CMK (cell line): ENCODE measurements around the gene ERN1.
"Not testable (repeated sequence)": the region's sequence is repeated elsewhere in the genome, so short reads cannot be mapped to it uniquely, and the experiment has no call there.

Experiments used
- DNase-seq: peaks from one replicate; pipeline ENCODE4 v3.0.0-alpha.2; 2010; ENCODE audit warnings: low read depth

Gene ERN1

DNA sequence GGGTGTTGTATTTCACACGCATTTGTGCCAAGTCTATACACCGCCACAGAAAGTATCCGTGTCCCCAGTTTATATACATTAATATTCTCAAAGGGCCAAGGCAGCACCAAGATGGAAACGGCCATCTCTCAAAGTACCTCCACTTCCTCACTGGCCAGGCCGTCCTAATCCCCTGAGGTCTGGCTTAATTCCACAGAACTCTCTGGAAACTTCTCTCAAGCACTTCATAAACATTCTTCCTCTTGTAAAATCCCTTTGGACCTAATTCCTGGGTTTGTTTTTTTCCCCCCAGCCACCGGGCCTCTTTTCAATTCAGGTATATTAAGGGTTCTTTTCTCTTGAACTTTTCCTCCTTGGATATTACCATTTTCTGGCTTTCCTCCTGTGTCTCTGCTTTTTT lies 5.1 kb upstream of the ERN1 start:
- DNase-seq: no peak

- no peak for DNase-seq
These were observed 4.4 kb upstream of the ERN1 start for GRCh38 chr17:64134216-64134970.

GRCh38 chr17:64133546-64134215 lies 3.7 kb upstream of the ERN1 start:
- no peak for DNase-seq

DNA sequence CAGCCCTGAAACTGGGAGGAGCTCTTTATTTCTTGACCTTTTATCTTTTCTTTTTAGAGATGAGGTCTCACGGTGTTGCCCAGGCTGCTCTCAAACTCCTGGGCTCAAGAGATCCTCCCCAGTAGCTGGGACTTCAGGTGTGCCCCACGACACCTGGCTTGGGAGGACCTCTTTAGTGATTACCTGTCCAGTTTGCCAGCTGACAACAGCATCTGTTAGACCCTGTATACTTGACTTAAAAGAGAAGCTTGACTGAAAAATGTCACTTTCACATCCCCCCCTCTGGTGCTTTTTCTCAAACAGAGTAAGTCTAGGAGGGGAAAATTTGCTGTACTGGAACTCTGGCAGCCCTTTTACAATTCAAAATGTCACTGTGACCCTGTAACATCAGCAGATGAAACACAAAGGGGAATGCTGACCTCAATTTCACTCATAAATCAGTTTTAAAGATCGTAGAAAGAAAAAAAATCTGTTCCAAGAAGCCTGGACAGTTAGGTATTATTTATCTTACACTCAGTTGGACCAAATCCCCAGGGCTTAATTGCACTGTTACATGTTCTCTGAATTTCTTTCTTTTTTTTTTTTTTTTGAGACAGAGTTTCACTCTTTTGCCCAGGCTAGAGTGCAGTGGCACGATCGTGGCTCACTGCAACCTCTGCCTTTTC lies 1.8 kb upstream of the ERN1 start:
- DNase-seq: no peak

DNA sequence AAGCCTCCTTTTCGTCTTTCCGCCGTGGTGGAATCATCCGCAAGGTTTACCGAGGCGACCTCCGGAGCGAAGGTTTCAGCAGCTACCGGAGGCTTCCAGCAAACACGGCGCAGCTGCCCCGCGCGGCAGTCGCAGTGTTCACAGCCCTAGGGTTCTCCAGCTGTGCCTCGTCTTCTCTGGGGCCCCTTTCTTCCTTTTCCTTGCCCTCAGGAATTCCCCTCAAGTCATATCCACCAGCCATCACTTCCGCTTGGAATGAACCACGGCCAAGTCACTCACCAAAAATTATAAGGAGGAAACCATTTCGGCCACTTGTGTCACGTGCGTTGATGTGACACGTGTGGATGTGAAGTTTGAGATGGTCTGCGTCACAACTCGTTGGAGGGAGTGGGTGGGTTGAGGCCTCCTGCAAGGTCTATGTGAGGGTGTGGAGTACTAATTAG lies 636 bp upstream of the ERN1 start:
- DNase-seq: no peak

DNA sequence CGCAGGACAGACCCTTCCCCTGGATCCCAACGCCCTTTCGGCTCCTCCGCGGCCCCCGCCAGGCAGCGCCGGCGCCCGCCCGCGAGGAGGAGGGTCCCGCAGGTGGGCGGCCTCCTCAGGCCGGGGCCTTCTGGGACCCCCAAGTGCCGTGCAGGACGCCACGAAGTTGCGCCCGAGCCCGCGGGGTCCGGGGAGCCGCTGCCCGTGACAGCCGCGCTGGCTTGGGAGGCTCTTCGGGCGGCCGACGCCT lies 504 bp downstream of the ERN1 start:
- no peak for DNase-seq

- no peak for DNase-seq
These were observed 993 bp downstream of the ERN1 start for GRCh38 chr17:64128787-64129514.

DNA sequence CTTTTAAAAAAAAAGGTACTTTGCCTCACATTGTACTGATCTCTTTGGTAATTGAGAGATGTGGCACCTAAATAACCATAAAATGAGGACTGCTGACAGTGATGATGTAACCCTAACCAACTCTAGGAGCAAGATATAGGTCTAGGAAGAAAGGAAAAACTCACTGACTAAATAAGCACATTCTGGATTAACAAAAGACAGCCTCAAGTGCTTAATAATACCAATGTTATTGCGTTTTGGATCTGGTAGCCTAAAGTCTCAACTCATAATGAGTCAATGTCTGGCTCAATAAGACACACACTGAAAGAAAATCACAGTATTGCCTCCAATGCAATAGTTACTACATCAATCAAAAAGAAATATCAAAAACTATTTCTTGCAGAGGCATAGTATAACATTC lies 3.0 kb downstream of the ERN1 start:
- DNase-seq: no peak

GRCh38 chr17:64125937-64126336 lies 4.0 kb downstream of the ERN1 start:
- no peak for DNase-seq

DNA sequence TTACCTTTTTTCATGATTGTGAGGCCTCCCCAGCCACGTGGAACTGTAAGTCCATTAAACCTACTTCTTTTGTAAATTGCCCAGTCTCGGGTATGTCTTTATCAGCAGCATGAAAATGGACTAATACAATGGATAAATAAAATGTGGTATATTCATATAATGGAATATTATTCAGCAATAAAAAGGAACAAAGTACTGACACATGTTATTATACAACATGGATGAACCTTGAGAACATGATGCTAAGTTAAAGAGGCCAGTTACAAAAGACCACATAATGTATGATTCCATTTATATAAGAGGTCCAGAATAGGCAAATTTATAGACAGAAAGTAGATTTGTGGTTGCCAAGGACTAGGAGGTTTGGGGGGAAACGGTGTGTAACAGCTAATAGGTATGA lies 5.3 kb downstream of the ERN1 start:
- no peak for DNase-seq

GRCh38 chr17:64123114-64123513 lies 6.8 kb downstream of the ERN1 start:
- no peak for DNase-seq

GRCh38 chr17:64120972-64121786 lies 8.8 kb downstream of the ERN1 start:
- not testable (repeated sequence) for DNase-seq

- no peak for DNase-seq
These were observed 9.7 kb downstream of the ERN1 start for GRCh38 chr17:64120159-64120810.

DNA sequence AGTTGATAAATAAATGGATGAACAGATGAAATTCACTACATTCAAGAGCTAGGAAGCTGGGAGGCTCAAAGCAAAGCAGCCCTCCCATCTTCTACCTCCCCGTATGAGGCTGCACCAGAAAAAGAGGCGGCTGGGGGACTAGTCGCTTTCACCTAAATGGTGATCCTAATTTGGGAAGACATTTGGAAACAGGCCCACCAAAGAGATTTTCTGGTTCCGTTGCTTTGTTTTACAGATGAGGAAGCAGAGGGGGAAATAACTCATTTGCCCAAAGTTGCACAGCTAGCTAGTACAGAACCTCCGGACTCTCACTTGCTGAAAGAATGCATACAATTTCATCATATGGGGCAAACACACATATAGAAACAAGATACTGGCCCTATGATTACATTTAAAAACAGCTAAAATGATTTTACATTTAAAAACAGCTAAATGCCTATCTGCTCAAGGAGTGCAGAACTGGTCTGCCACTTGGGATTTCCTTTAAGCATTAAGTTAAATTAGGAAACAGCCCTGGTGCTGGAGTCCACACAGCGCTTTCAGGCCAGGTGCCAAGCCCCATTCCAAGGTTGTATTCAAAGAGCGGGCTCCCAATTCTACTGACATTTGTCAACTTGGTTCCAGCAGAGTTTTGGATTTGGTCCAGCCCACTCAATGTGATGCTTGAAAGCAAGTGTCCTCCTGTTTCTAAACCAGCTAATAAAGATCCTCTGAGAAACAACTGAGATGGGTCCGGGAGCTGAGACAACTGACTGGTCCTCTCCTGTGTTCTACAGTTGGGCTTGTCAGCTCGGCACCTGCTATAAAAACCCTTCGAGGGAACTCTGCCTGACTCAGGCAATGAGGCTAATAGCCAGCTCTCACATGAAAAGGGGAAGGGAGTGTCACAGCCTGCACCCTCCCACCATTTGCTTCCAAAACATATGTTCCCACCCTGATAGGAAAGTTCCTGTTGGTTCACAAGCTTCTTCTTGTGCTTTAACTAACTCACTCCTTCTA lies 11.7 kb downstream of the ERN1 start:
- DNase-seq: peak; percentile 81

DNA sequence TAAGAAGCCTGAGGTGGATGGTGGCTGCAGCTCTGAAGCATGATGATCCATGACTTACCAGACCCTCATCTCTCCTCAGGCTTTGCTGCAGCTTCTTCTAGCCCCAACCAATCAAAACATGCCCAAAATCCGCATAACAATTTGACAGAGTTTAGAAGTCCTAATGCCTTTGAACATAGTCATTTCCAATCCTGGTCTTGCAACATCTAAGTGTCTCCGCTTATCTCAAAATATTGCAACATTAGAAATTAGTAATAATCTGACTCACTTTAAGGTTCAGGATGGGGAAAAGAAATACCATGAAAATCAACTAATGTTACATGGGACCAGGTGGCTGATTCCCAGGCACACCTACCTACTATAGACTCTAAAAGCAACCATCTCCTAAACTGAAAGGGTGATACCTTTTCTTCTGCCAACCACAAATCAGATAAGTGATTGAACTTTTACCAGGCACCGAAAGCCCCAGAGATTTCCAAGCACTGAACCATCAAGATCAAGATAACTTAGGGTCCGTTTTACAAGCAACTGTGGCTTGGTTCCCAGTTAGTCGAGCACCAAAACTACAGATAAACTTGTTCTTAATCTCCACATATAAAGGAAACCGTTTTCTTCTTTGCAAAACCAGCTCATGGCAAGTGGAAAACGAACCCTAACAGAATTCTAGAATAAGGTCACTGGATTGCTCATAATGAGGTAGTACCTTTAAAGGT lies 14.0 kb downstream of the ERN1 start:
- no peak for DNase-seq

DNA sequence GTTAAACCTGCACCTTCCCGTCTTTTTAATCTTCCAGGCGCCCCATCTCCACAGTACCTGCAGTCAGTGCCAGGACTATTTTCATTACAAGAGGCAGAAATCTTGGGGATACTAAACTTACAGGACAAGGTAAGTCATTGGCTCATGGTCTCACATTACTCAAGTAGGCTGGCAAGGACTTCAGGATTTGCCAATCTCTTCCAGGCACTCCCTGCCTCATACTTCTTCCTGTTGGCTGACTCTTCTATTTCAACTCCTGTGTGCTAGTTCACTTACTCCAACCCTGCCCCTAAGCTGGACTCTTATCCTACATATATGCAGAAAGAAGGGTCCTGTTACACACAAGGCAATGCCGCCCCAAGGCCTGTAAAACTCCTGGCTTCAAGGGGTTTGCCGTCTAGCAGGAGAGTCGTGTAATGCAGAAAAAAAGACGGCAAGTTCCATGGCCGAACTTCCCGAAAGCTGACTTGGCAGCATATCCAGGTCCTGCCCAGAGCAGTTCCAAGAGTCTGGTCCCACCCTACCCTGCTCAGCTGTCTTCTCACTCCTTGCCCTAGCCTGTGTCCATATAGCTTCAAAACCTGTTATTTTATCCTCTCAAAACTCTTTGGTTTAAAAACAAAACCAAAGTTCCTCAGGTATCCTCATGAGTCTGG lies 14.8 kb downstream of the ERN1 start:
- DNase-seq: no peak

DNA sequence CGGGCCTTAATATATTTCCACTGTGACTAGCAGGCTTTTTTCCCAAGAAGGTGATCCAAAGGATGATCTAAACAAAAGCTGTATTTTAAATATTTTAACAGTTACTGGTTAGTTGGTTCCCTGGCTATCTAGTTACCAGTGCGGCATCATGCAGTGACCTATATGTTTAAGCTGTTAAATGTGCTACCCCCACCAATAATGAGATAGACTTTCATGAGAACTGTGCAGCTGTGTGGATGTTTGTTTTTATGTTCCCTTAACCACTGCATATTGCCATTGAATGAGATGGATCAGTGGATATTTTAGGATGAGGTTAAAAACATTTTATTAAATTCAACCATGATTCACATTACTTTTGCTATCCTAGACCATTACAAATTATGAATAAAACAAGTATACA lies 16.9 kb downstream of the ERN1 start:
- DNase-seq: no peak

DNA sequence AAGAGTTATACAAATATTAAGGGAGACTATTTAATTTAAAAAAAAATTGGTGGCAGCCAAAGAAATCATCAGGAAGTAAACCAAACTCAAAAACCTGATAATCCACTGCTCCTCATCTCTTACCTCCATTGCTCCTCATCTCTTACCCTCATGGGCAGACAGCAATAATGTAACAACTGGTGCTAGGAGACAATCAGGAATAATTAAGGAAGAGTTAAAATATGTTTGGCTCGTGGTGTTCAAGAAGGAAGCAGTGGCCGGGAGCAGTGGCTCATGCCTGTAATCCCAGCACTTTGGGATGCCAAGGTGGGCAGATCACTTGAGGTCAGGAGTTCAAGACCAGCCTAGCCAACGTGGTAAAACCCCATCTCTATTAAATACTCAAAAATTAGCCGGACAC lies 18.1 kb downstream of the ERN1 start:
- DNase-seq: no peak
